Transverse colon (tissue), 4 donors: ENCODE data around the gene GZMA. TPM values are rescaled to one million over a fixed set of nuclear protein-coding genes. Genes with fewer than 3 reads are reported as not detected.

Experiments used
- DNase-seq: peaks from one replicate; pipeline ENCODE4 v3.0.0-alpha.2; 2019
- H3K27ac ChIP-seq, 4 donors: fragments of 200-600 bp; sonication (generic); 2 replicates each; pipeline ENCODE4 v1.5.1; 2016 to 2018; ENCODE audit warnings: inconsistent platforms in 4 of 4
- H3K27me3 ChIP-seq: fragments of 200-600 bp; sonication (generic); 2 replicates; pipeline ENCODE4 v1.5.1; 2017; ENCODE audit warnings: inconsistent platforms
- H3K36me3 ChIP-seq, 4 donors: fragments of 200-600 bp; sonication (generic); 2 replicates each; pipeline ENCODE4 v1.5.1; 2017 to 2019; ENCODE audit warnings: inconsistent platforms in 4 of 4
- H3K4me1 ChIP-seq, 4 donors: fragments of 200-600 bp; sonication (generic); 2 replicates each; pipeline ENCODE4 v1.5.1; 2017 to 2020; ENCODE audit warnings: inconsistent platforms in 4 of 4
- H3K4me3 ChIP-seq, 4 donors: fragments of 200-600 bp; sonication (generic); 1 replicate in 1 of 4; 2 replicates in 3 of 4; pipeline versions ENCODE4 v1.5.1 to v1.6.1; 2017 to 2019; ENCODE audit warnings: inconsistent platforms in 4 of 4
- H3K9me3 ChIP-seq, 2 donors: fragments of 200-600 bp; sonication (generic); 2 replicates each; pipeline ENCODE4 v1.5.1; 2017 to 2019; ENCODE audit warnings: inconsistent platforms in 2 of 2
- CTCF ChIP-seq, 5 experiments: fragments of 200-600 bp in 3 of 5; fragments of 450-650 bp in 2 of 5; sonication (generic) in 3 of 5; IDR thresholded peaks; 1 replicate in 2 of 5; 2 replicates in 3 of 5; pipeline ENCODE4 v1.5.1; 2016 to 2017; ENCODE audit warnings: antibody characterized with exemption in 5 of 5, inconsistent platforms in 3 of 5, mild to moderate bottlenecking in 2 of 5, moderate library complexity in 1 of 5
- EP300 ChIP-seq: sonication (generic); formaldehyde crosslinking; IDR thresholded peaks from one replicate; pipeline ENCODE4 v1.6.1; 2017; ENCODE audit warnings: antibody characterized with exemption, low read depth
- POLR2A ChIP-seq: fragments of 450-650 bp; IDR thresholded peaks from one replicate; pipeline ENCODE4 v1.6.1; 2016; ENCODE audit warnings: antibody characterized with exemption, mild to moderate bottlenecking, moderate library complexity
- POLR2AphosphoS5 ChIP-seq, 3 donors: sonication (generic); formaldehyde crosslinking; IDR thresholded peaks; one replicate each; pipeline ENCODE4 v1.6.1; 2016; ENCODE audit warnings: antibody characterized with exemption in 3 of 3
- WGBS, 2 donors: methylation state at CpG; one replicate each; pipeline ENCODE4 v1.1.5; 2018; ENCODE audit warnings: low coverage in 1 of 2; 5-methylcytosine and 5-hydroxymethylcytosine counted together
- in situ Hi-C, 4 donors: fragments of 200-750 bp; cut with MboI; loops; one replicate each; pipeline versions ENCODE4 v1.15.0 to v1.15.1; 2017; ENCODE audit warnings: low sequenced_read_pairs in 3 of 4, low pct_ligation_motif_present in 1 of 4, low pct_unique_long_range_greater_than_20kb in 1 of 4
- intact Hi-C: fragments of 100-400 bp; cut with DNase I; formaldehyde crosslinking; loops from one replicate; pipeline ENCODE4 v1.15.1; 2023; ENCODE audit warnings: low total_unique reads
- total RNA-seq, 4 donors: library from RNA; depleted of rRNA; stranded (reverse); fragments of >200 nt; gene quantifications; one replicate each; pipeline ENCODE4 v1.1.0, GENCODE V29; 2016

Gene GZMA
- total RNA-seq, 4 donors from 2014 or later = 7.6 to 8.3 TPM; not detected in 2

DNA sequence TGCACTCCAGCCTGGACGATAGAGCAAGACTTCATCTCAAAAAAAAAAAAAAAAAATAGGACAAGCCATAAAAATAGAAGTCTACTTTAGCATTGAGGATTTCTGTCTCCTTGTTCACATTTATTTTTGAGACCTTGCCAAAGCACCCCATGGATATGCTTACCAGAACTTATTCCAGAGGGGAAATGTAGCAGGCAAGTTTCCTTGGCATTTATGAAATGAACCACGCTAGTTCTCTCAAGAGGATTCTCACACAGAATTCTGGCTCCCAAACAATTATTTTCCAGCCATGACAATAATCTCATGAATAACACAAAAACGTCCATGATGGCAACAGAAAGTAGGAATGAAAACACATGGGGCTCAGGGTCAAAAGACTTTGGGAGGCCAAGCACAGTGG lies 34.1 kb downstream of the GZMA start:
- Histone ChIP-seq H3K9me3 (no peaks in the 10 kb centered on the region), H3K36me3 (no peaks in the 10 kb centered on the region), H3K4me1 (no peaks in the 10 kb centered on the region), H3K4me3 (no peak overlapping the region), H3K27me3 (peaks cover 6% of the 10 kb centered on the region), H3K27ac (no peak overlapping the region)
- TF ChIP-seq POLR2A (no peak), POLR2AphosphoS5 (IDR thresholded peaks at IDR 0.05) (no peak), CTCF (IDR thresholded peaks at IDR 0.05) (no peak), EP300 (no peak)
- DNase-seq = no peak
- in situ Hi-C loops (loop anchor here in 2 of 4 donors (25.0 kb wide), 1 partner anchor 199 kb away; no protein-coding TSS in a partner anchor), intact Hi-C loops (no loop called here)
- 60 to 71% methylated on average over 2 to 3 of the region's 3 CpGs for WGBS, 2 donors

GRCh38 chr5:55140908-55141665 lies 38.6 kb downstream of the GZMA start:
- intact Hi-C loops = no loop called here
- no peaks in the 10 kb centered on the region for H3K9me3 ChIP-seq
- 60 to 61% methylated on average over 6 to 9 of the region's 9 CpGs for WGBS, 2 donors

GRCh38 chr5:55141945-55142690 lies 39.7 kb downstream of the GZMA start:
- peaks cover 7% of the 10 kb centered on the region for H3K27me3 ChIP-seq
- no peaks in the 10 kb centered on the region for H3K36me3 ChIP-seq
- no peak overlapping the region for H3K27ac ChIP-seq
- in situ Hi-C loops = loop anchor here in 3 of 4 donors (10.0 to 25.0 kb wide), 2 partner anchors 205 to 237 kb away; no protein-coding TSS in a partner anchor
- H3K4me3 ChIP-seq = no peak overlapping the region
- no peaks in the 10 kb centered on the region for H3K4me1 ChIP-seq
- intact Hi-C loops = no loop called here
- WGBS, 2 donors = 82 to 88% methylated on average over 7 to 9 of the region's 9 CpGs
- H3K9me3 ChIP-seq = no peaks in the 10 kb centered on the region
- TF ChIP-seq POLR2AphosphoS5 (IDR thresholded peaks at IDR 0.05) (no peak), EP300 (no peak), CTCF (IDR thresholded peaks at IDR 0.05) (no peak), POLR2A (no peak)
- DNase-seq = no peak

More at GRCh38 chr5:55140908-55141665, 38.6 kb downstream of the GZMA start:
- Histone ChIP-seq H3K27me3 (peaks cover 7% of the 10 kb centered on the region), H3K27ac (no peak overlapping the region), H3K4me1 (no peaks in the 10 kb centered on the region), H3K36me3 (no peaks in the 10 kb centered on the region), H3K4me3 (no peak overlapping the region)
- DNase-seq = no peak
- in situ Hi-C loops = loop anchor here in 3 of 4 donors (10.0 to 25.0 kb wide), 2 partner anchors 204 to 236 kb away; no protein-coding TSS in a partner anchor
- TF ChIP-seq CTCF (IDR thresholded peaks at IDR 0.05) (no peak), POLR2AphosphoS5 (IDR thresholded peaks at IDR 0.05) (no peak), EP300 (no peak), POLR2A (no peak)

DNA sequence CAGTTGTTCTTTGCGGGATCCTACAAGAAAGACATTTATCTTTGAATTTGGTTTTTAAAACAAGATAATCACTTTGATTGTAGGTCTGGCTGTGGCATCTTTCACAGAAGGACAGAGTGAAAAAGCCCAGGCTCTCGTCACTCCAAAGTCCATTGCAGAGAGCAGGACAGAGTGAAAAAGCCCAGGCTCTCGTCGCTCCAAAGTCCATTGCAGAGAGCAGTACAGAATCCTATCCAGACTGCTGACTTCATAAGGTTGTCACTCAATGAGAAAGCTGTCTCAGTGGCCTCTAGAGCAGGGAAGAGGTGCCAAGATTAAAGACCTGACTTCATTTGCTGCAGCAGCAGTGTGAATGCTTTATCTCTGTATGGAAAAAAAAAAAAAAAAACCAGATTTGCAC lies 41.2 kb downstream of the GZMA start:
- H3K27me3 ChIP-seq = peaks cover 15% of the 10 kb centered on the region
- TF ChIP-seq POLR2A = no peak
- no peak for TF ChIP-seq POLR2AphosphoS5 (IDR thresholded peaks at IDR 0.05)
- no peak for TF ChIP-seq EP300
- no peak for TF ChIP-seq CTCF (IDR thresholded peaks at IDR 0.05)
- in situ Hi-C loops = loop anchor here in 3 of 4 donors (10.0 to 25.0 kb wide), 2 partner anchors 206 to 239 kb away; no protein-coding TSS in a partner anchor
- DNase-seq = no peak
- no peaks in the 10 kb centered on the region for H3K4me1 ChIP-seq
- H3K9me3 ChIP-seq = no peaks in the 10 kb centered on the region
- H3K27ac ChIP-seq = no peak overlapping the region
- H3K4me3 ChIP-seq = no peak overlapping the region
- H3K36me3 ChIP-seq = no peaks in the 10 kb centered on the region
- intact Hi-C loops = no loop called here
- WGBS, 2 donors = 21 to 44% methylated on average over 4 of the region's 4 CpGs
